Ureter (tissue), 1 donor: ENCODE data around the gene MGMT. TPM values are rescaled to one million over a fixed set of nuclear protein-coding genes. Genes with fewer than 3 reads are reported as not detected.

Source experiments
- DNase-seq: peaks from one replicate; pipeline ENCODE4 v3.0.0-alpha.2; 2020; ENCODE audit warnings: low spot score
- total RNA-seq: library from RNA; stranded (reverse); gene quantifications from one replicate; pipeline ENCODE4 v1.2.4, GENCODE V29; 2023
- donor health status: DM: yes; HTN: yes; CAD: no.

Gene MGMT
- total RNA-seq, 1 donor from 2014 or later: 38.6 TPM

GRCh38 chr10:129728246-129728820 lies 261.3 kb downstream of the MGMT start:
- DNase-seq: no peak

GRCh38 chr10:129728905-129729795 lies 262.1 kb downstream of the MGMT start:
- no peak for DNase-seq

DNA sequence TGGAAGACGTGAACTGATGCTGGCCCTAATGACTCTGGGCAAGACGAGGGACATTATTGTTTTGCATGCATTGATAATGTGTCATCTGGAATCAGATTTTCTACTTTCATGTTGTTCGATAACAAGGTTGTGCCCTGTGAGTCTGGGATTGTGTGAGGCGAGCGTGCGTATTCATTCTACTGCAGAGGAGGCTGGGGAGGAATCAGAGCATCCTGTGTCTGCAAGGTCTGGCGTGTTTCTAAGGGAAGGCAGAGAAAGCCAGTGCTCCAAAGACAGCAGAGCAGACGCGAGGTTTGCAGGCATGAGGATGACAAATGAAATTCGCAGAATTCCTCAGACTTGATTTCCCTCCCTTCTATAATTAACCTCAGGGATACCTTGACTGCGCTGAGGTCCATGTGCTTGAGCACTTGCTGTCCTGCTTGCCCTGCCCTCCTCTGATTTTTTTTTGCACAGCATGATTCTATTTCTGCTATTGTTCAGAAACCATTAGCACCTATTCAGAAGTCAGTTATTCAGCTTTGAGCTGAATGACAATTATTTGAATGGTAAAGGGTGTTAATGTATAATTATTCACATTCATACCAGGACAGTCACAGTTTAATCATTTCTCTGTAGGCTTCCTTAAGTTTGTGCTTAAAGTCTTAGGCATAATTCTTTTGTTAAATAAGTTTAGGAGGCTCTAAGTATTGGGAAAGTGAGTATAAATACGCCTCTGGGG lies 263.4 kb downstream of the MGMT start:
- DNase-seq: no peak

- no peak for DNase-seq
Measured at GRCh38 chr10:129730993-129731325, 263.9 kb downstream of the MGMT start.

- DNase-seq: no peak
Measured at GRCh38 chr10:129740532-129741279, 273.7 kb downstream of the MGMT start.

GRCh38 chr10:129741280-129741977 lies 274.4 kb downstream of the MGMT start:
- DNase-seq: no peak

GRCh38 chr10:129741978-129742741 lies 275.1 kb downstream of the MGMT start:
- DNase-seq: no peak

GRCh38 chr10:129742742-129743550 lies 275.9 kb downstream of the MGMT start:
- DNase-seq: no peak

GRCh38 chr10:129743738-129744133 lies 276.7 kb downstream of the MGMT start:
- no peak for DNase-seq

DNA sequence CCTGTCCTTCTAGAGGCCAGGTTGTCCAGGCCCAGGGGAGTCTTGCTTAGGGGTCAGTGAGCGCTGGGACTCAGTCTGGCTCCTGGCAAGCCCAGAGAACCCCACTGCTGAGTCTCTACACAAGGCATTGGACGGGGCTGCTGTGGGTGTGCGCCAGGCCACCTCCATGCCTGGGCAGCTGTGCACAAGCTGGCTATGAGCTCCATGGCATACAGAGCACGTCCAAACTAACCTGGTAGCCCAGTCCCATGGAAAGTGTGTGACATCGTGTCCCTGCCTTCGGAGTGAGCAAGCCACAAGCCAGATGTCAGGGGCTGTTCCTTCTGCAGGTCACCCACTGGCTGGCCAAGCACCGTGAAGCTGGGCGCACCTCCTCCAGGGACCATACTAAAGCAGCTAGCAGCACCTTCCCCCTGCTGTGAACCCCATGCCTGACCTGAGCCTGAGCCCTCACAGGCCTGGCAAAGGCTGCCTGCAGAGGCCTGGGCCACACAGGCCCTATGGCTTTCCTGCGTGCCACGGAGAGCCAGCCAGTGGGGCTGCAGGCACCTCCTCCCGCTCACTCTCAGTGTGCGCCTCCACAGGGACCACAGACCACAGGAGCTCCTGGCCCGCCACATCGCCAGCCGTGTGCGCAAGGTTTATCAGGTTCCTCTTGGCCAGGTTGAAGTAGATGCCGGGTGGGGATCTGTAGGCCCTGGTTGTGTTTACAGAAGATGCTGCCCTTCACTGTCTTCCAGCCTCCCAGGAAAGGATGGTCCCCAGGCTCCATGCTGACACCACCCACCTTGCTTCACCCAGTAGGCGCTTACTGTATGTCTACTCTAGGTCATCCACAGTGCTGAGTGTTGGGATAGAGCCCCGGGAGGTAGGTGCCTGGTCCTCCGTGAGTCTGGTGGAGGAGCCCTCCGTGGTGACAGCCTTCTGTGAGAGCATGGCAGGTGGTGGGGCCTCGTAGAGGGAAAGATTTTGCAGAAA lies 277.4 kb downstream of the MGMT start:
- DNase-seq: peak; percentile 17

- DNase-seq: peak; percentile 27
Measured at GRCh38 chr10:129745186-129745750, 278.2 kb downstream of the MGMT start.

DNA sequence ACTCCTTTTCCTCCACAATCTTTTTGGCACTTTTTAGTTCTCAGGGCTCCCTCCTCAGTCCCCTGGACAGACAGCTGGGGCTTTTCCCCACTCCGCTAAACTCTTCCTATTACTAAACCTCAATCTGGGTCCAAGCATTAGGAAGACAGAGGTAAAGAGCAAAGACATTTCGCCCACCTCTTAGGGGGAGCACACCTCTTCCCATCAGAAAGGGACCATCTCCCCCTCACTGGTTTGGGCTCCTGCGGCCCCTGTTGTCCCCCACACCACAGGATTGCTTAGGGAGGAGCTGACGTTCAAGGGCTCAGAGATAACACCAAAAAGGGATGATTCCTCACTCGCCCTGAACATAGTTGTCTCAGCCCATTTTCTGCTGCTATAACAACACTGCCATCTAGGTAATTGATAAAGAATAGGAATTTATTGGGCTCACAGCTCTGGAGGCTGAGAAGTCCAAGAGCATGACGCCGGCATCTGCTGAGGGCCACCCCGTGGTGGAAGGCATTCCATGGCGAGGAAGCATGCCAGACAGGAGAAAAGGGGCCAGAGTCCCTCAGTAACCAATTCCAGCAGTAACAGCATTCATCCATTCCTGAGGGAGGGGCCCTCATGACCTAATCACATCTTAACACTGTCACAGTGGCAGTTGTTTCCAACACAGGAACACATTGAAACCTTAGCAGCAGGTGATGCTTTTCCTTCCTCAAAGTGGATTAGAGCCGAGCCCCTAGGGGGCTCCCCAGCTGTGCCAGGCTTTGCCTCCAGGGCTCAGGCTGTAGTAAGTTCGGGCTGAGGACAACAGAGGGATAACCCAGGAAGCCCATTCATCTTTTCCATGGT lies 287.4 kb downstream of the MGMT start:
- peak; percentile 8 for DNase-seq

- DNase-seq: peak; percentile 27
Measured at GRCh38 chr10:129755158-129755591, 288.1 kb downstream of the MGMT start.

GRCh38 chr10:129755621-129756020 lies 288.6 kb downstream of the MGMT start:
- peak; percentile 12 for DNase-seq

DNA sequence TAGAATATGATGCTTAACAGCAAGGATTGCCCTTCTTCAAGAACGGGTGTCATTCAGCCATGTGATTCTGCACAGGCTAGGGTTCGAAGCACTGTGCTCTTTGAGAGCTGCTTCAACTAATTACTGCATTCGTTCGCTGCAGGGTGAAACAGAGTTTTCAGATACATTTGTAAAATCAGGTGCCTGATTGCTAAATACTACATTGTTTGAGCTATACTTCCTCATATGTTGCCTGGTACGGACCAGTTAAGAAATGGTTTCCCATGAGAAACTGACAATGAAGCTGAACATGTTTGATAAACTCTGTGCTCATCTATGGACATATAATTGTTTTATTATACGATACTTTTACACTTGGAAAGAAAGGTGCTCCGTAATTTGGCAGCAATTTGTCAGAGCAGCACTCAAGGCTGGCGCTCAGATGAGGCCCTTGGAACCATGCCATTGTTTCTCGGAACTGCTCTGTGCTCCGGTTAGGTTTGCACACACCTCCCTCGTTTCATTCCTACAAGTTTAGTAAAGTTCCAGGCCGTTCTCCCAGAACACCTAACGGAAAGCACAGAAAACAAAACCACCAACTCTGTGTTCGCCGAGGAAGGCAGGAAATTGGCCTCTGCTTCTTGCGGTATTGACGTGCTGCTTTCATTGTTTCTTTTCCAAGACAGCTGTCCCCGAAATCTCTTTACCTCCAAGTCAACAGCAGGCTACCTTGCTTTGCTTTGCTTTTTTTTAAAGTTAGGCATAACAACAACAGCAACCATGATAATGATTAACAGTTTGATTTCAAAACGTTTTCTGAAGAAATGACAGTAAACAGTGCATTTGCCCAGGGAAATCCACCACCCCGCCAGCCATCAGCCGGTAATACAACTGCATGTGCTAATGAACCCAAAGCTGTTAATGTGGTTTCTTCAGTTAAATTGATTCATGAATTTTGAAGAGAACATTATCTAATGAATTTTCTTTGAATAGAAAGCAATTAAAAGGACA lies 290.2 kb downstream of the MGMT start:
- peak; percentile 19 for DNase-seq
